Measurements from ENCODE around the gene OPA3. TPM values are rescaled to one million over a fixed set of nuclear protein-coding genes. Genes with fewer than 3 reads are reported as not detected.

OPA3 gene
- total and polyA plus RNA-seq, 10 of the 15 experiments (the other 5 are each of a cell fraction or from before 2014, with no cell fraction given), result 2.2 to 24.3 (median 13.3) TPM

DNA sequence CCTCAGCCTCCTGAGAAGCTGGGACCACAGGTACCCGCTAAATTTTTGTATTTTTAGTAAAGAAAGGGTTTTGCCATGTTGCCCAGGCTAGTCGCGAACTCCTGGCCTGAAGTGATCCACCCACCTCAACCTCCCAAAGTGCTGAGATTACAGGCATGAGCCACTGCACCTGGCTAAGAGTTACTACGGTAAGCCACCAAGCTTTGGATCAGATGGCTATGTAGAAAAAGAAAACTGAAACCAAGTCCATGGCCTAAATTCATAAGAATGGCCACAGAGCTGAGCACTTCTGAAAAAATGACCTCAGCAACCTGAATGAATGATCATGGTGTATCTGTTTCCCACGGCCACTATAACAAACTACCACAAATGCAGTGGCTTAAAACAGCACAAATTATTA lies 9.4 kb downstream of the OPA3 start:
- no peak overlapping the region for H3K27ac ChIP-seq (ENCODE audit: control insufficient read depth, insufficient read depth)
- in situ Hi-C loops (cut with MboI), result no loop called here
- ChIA-PET SMC1A (ENCODE audit: uncharacterized antibody, unreplicated experiment) (interaction anchor here (1.2 to 1.4 kb wide), 3 partner anchors 9 to 66 kb away, joined by 3 to 5 read pairs (median 3); no protein-coding TSS in a partner anchor), POLR2A (interaction anchor here (0.8 to 1.5 kb wide), 2 partner anchors 8 to 9 kb away, joined by 3 to 8 read pairs; no protein-coding TSS in a partner anchor), CTCF (interaction anchor here (0.9 to 1.4 kb wide), 3 partner anchors 26 to 96 kb away, joined by 3 to 5 read pairs (median 3); no protein-coding TSS in a partner anchor), RAD21 (ENCODE audit: unreplicated experiment) (interaction anchor here (0.8 to 1.0 kb wide), 3 partner anchors 17 to 136 kb away, joined by 3 read pairs; no protein-coding TSS in a partner anchor)
- H3K27me3 ChIP-seq (replicated peaks in 1 of 2; ENCODE audit: control insufficient read depth in 2 of 2, insufficient read depth in 2 of 2, low read length in 1 of 2), result no peaks in the 10 kb centered on the region
- 77% methylated on average over 5 of the region's 5 CpGs for WGBS (ENCODE audit: insufficient coverage, insufficient replicate concordance, low lambda C conversion rate, missing lambda C conversion rate)
- H3K79me2 ChIP-seq (ENCODE audit: control insufficient read depth, insufficient read depth, low read length), result peaks cover 11% of the 10 kb centered on the region
- H2AFZ ChIP-seq (ENCODE audit: control insufficient read depth, low read depth, low read length), result no peak overlapping the region
- no peak overlapping the region for H3K9ac ChIP-seq (ENCODE audit: control insufficient read depth, insufficient read depth, low read length)
- H3K4me3 ChIP-seq, result no peak overlapping the region
- H4K20me1 ChIP-seq (ENCODE audit: control insufficient read depth, insufficient read depth), result no peaks in the 10 kb centered on the region
- no peaks in the 10 kb centered on the region; a peak in 2 of 4 replicates for H3K36me3 ChIP-seq (ENCODE audit: control insufficient read depth in 2 of 2, insufficient read depth in 2 of 2, low read length in 1 of 2)
- TF ChIP-seq ZNF24 (IDR thresholded peaks at IDR 0.05), result peak; percentile 81
- peak; percentile 48; the same call in 1 of the 2 replicates for TF ChIP-seq RUNX3 (IDR thresholded peaks at IDR 0.05; ENCODE audit: low read length)
- no peak for TF ChIP-seq SIN3A (IDR thresholded peaks at IDR 0.05; ENCODE audit: low read depth, low read length)
- TF ChIP-seq, protein P1, sequence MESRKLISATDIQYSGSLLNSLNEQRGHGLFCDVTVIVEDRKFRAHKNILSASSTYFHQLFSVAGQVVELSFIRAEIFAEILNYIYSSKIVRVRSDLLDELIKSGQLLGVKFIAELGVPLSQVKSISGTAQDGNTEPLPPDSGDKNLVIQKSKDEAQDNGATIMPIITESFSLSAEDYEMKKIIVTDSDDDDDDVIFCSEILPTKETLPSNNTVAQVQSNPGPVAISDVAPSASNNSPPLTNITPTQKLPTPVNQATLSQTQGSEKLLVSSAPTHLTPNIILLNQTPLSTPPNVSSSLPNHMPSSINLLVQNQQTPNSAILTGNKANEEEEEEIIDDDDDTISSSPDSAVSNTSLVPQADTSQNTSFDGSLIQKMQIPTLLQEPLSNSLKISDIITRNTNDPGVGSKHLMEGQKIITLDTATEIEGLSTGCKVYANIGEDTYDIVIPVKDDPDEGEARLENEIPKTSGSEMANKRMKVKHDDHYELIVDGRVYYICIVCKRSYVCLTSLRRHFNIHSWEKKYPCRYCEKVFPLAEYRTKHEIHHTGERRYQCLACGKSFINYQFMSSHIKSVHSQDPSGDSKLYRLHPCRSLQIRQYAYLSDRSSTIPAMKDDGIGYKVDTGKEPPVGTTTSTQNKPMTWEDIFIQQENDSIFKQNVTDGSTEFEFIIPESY (IDR thresholded peaks at IDR 0.05), result peak; percentile 72; the same call in 1 of the 2 replicates
- TF ChIP-seq EED (IDR thresholded peaks at IDR 0.05; ENCODE audit: low read depth), result peak; percentile 54; the same call in 1 of the 2 replicates
- TF ChIP-seq JUNB (IDR thresholded peaks at IDR 0.05), result peak; percentile 46
- TF ChIP-seq CREM (IDR thresholded peaks at IDR 0.05; ENCODE audit: low read depth), result peak; percentile 21; the same call in 1 of the 2 replicates
- no peak for TF ChIP-seq NFYB (IDR thresholded peaks at IDR 0.05; ENCODE audit: insufficient read depth, low read depth, low read length)
- no peak for TF ChIP-seq EP300 (IDR thresholded peaks at IDR 0.05; ENCODE audit: borderline replicate concordance in 1 of 2, control insufficient read depth in 1 of 2, low read depth in 2 of 2, low read length in 2 of 2)
- TF ChIP-seq, protein P2, sequence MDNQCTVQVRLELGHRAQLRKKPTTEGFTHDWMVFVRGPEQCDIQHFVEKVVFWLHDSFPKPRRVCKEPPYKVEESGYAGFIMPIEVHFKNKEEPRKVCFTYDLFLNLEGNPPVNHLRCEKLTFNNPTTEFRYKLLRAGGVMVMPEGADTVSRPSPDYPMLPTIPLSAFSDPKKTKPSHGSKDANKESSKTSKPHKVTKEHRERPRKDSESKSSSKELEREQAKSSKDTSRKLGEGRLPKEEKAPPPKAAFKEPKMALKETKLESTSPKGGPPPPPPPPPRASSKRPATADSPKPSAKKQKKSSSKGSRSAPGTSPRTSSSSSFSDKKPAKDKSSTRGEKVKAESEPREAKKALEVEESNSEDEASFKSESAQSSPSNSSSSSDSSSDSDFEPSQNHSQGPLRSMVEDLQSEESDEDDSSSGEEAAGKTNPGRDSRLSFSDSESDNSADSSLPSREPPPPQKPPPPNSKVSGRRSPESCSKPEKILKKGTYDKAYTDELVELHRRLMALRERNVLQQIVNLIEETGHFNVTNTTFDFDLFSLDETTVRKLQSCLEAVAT (IDR thresholded peaks at IDR 0.05), result peak; percentile 53; the same call in 1 of the 2 replicates
- TF ChIP-seq ATF7 (IDR thresholded peaks at IDR 0.05; ENCODE audit: low read depth), result peak; percentile 61; the same call in 1 of the 2 replicates
- FAIRE-seq (peak; percentile 75), DNase-seq (ENCODE audit: low read depth, low spot score) (no peak), ATAC-seq (peak; percentile 86)
- no peak overlapping the region for H3K4me2 ChIP-seq (ENCODE audit: control insufficient read depth, insufficient read depth)
- peaks cover 11% of the 10 kb centered on the region for H3K4me1 ChIP-seq (ENCODE audit: control insufficient read depth, insufficient read depth, low read length)
- no peaks in the 10 kb centered on the region; the same call in 2 of the 3 replicates for H3K9me3 ChIP-seq (replicated peaks; ENCODE audit: control insufficient read depth, insufficient read depth, low read length)
- intact Hi-C loops (cut with micrococcal nuclease; ENCODE audit: unreplicated experiment), result no loop called here
- no TSS peak for BruUV-seq (replicated peaks)

Data from GM12878 (cell line).